ENCODE measurements around the gene AUTS2. TPM values are rescaled to one million over a fixed set of nuclear protein-coding genes. Genes with fewer than 3 reads are reported as not detected.
"Not testable (repeated sequence)": the region's sequence is repeated elsewhere in the genome, so short reads cannot be mapped to it uniquely, and the experiment has no call there.

AUTS2 gene
- polyA plus RNA-seq, 10 donors = 54.7 to 101 (median 77.6) TPM

- DNase-seq = peak in 1 of 3 donors; percentile 43
Measured at GRCh38 chr7:70647801-70648498, 1049.7 kb downstream of the AUTS2 start.

- not testable (repeated sequence) for DNase-seq
Measured at GRCh38 chr7:70648499-70648861, 1050.2 kb downstream of the AUTS2 start.

- no peak for DNase-seq
Measured at GRCh38 chr7:70649323-70649722, 1051.0 kb downstream of the AUTS2 start.

- no peak for DNase-seq
Measured at GRCh38 chr7:70654146-70654545, 1055.9 kb downstream of the AUTS2 start.

- no peak for DNase-seq
Measured at GRCh38 chr7:70654979-70655378, 1056.7 kb downstream of the AUTS2 start.

GRCh38 chr7:70655694-70656093 lies 1057.4 kb downstream of the AUTS2 start:
- DNase-seq = no peak

- DNase-seq = peak; percentile 54 to 79 (median 58)
Measured at GRCh38 chr7:70657571-70657970, 1059.3 kb downstream of the AUTS2 start.

- no peak for DNase-seq
Measured at GRCh38 chr7:70657989-70658632, 1059.8 kb downstream of the AUTS2 start.

- DNase-seq = no peak
Measured at GRCh38 chr7:70659263-70659662, 1061.0 kb downstream of the AUTS2 start.

GRCh38 chr7:70660154-70660818 lies 1062.0 kb downstream of the AUTS2 start:
- no peak for DNase-seq

GRCh38 chr7:70660819-70661191 lies 1062.5 kb downstream of the AUTS2 start:
- DNase-seq = no peak

GRCh38 chr7:70663680-70664079 lies 1065.4 kb downstream of the AUTS2 start:
- no peak for DNase-seq

- DNase-seq = no peak
Measured at GRCh38 chr7:70665997-70666396, 1067.7 kb downstream of the AUTS2 start.

GRCh38 chr7:70667406-70667805 lies 1069.1 kb downstream of the AUTS2 start:
- DNase-seq = no peak

GRCh38 chr7:70668606-70669358 lies 1070.5 kb downstream of the AUTS2 start:
- DNase-seq = peak in 1 of 3 donors; percentile 44

- no peak for DNase-seq
Measured at GRCh38 chr7:70669854-70670253, 1071.6 kb downstream of the AUTS2 start.

- DNase-seq = no peak
Measured at GRCh38 chr7:70670288-70670687, 1072.0 kb downstream of the AUTS2 start.

GRCh38 chr7:70673778-70674570 lies 1075.7 kb downstream of the AUTS2 start:
- no peak for DNase-seq

GRCh38 chr7:70674571-70675010 lies 1076.3 kb downstream of the AUTS2 start:
- no peak for DNase-seq

- DNase-seq = no peak
Measured at GRCh38 chr7:70676243-70676642, 1078.0 kb downstream of the AUTS2 start.

GRCh38 chr7:70678621-70679251 lies 1080.5 kb downstream of the AUTS2 start:
- DNase-seq = peak in 1 of 3 donors; percentile 41
